GM23338 (cell line): ENCODE data around the gene LTBP3. TPM values are rescaled to one million over a fixed set of nuclear protein-coding genes. Genes with fewer than 3 reads are reported as not detected.

Experiments
- ATAC-seq: fragments of 200-7000 bp; cut with Tn5 transposase; 3 replicates; pipeline ENCODE4 v1.9.1; 2020
- DNase-seq: peaks from one replicate; pipeline ENCODE4 v3.0.0-alpha.2; 2015; ENCODE audit warnings: low spot score
- H2AFZ ChIP-seq: fragments of 200-600 bp; sonication (generic); 2 replicates; pipeline ENCODE4 v1.8.0; 2016; ENCODE audit warnings: antibody characterized with exemption, mild to moderate bottlenecking, moderate library complexity
- H3F3A ChIP-seq: fragments of 200-600 bp; sonication (generic); replicated peaks from 2 replicates; pipeline ENCODE4 v1.8.0; 2017; ENCODE audit warnings: antibody characterized with exemption, mixed run types, low read depth
- H3K27ac ChIP-seq: fragments of 200-600 bp; sonication (generic); 2 replicates; pipeline ENCODE4 v1.6.1; 2016; ENCODE audit warnings: low read depth
- H3K27me3 ChIP-seq: fragments of 200-600 bp; sonication (generic); 2 replicates; pipeline ENCODE4 v1.8.0; 2016; ENCODE audit warnings: mild to moderate bottlenecking, mixed run types, moderate library complexity; ENCODE audit not compliant: insufficient read depth
- H3K36me3 ChIP-seq: fragments of 200-600 bp; sonication (generic); 2 replicates; pipeline ENCODE4 v1.8.0; 2016; ENCODE audit warnings: mild to moderate bottlenecking; ENCODE audit not compliant: insufficient read depth
- H3K4me1 ChIP-seq: fragments of 200-600 bp; sonication (generic); 2 replicates; pipeline ENCODE4 v1.8.0; 2016; ENCODE audit warnings: mild to moderate bottlenecking, moderate library complexity; ENCODE audit not compliant: insufficient read depth
- H3K4me2 ChIP-seq: fragments of 200-600 bp; sonication (generic); 2 replicates; pipeline ENCODE4 v1.7.1; 2017; ENCODE audit warnings: mixed run types
- H3K4me3 ChIP-seq: fragments of 200-600 bp; sonication (generic); 2 replicates; pipeline ENCODE4 v1.6.1; 2016; ENCODE audit warnings: mixed run types
- H3K79me2 ChIP-seq: fragments of 200-600 bp; sonication (generic); replicated peaks from 2 replicates; pipeline ENCODE4 v1.8.0; 2017; ENCODE audit warnings: mild to moderate bottlenecking; ENCODE audit not compliant: insufficient read depth
- H3K9me2 ChIP-seq: fragments of 200-600 bp; sonication (generic); 2 replicates; pipeline ENCODE4 v1.8.0; 2017; ENCODE audit not compliant: insufficient read depth
- H4K20me1 ChIP-seq: fragments of 200-600 bp; sonication (generic); replicated peaks from 2 replicates; pipeline ENCODE4 v1.8.0; 2017; ENCODE audit warnings: mild to moderate bottlenecking; ENCODE audit not compliant: insufficient read depth
- H3K27ac Mint-ChIP-seq: 2 replicates; pipeline ENCODE4 v1.8.0; 2020; ENCODE audit warnings: inconsistent platforms, mild to moderate bottlenecking, moderate library complexity, mixed read lengths
- H3K27me3 Mint-ChIP-seq: 3 replicates; pipeline ENCODE4 v1.8.0; 2022; ENCODE audit warnings: low read depth, mild to moderate bottlenecking, moderate library complexity, mixed read lengths, inconsistent platforms; ENCODE audit not compliant: insufficient read depth, poor library complexity
- H3K36me3 Mint-ChIP-seq: 3 replicates; pipeline ENCODE4 v1.8.0; 2021; ENCODE audit warnings: low read depth, mild to moderate bottlenecking, inconsistent platforms, moderate library complexity, mixed read lengths
- H3K4me1 Mint-ChIP-seq: 3 replicates; pipeline ENCODE4 v1.8.0; 2020; ENCODE audit warnings: mild to moderate bottlenecking, inconsistent platforms, mixed read lengths
- H3K4me3 Mint-ChIP-seq: 3 replicates; pipeline ENCODE4 v1.8.0; 2021; ENCODE audit warnings: moderate library complexity, mild to moderate bottlenecking, inconsistent platforms, mixed read lengths
- H3K9me3 Mint-ChIP-seq: 3 replicates; pipeline ENCODE4 v1.8.0; 2020; ENCODE audit warnings: moderate library complexity, mild to moderate bottlenecking, inconsistent platforms, mixed read lengths
- ETS1 ChIP-seq: IDR thresholded peaks from 2 replicates; pipeline ENCODE4 v1.6.1; 2016; ENCODE audit warnings: antibody characterized with exemption
- EZH2phosphoT487 ChIP-seq: fragments of 200-600 bp; sonication (generic); IDR thresholded peaks from one replicate; pipeline ENCODE4 v1.8.1; 2018; ENCODE audit warnings: antibody characterized with exemption; ENCODE audit not compliant: unreplicated experiment
- JUNB ChIP-seq: IDR thresholded peaks from one replicate; pipeline ENCODE4 v1.6.1; 2016; ENCODE audit warnings: antibody characterized with exemption; ENCODE audit not compliant: unreplicated experiment
- POLR2AphosphoS5 ChIP-seq: IDR thresholded peaks from 2 replicates; pipeline ENCODE4 v1.6.1; 2016; ENCODE audit warnings: antibody characterized with exemption, low read depth
- STAT1 ChIP-seq: IDR thresholded peaks from one replicate; pipeline ENCODE4 v1.6.1; 2016; ENCODE audit warnings: antibody characterized with exemption; ENCODE audit not compliant: unreplicated experiment
- ZNF114 ChIP-seq: fragments of 250-450 bp; sonication (Bioruptor Pico); IDR thresholded peaks from 2 replicates; pipeline ENCODE4 v1.5.0; 2020; ENCODE audit warnings: mild to moderate bottlenecking, moderate library complexity
- ZNF331 ChIP-seq: fragments of 250-450 bp; sonication (Bioruptor Pico); IDR thresholded peaks from 2 replicates; pipeline ENCODE4 v1.5.0; 2020; ENCODE audit warnings: low read depth, mild to moderate bottlenecking, moderate library complexity
- polyA plus RNA-seq: library from polyadenylated mRNA; unstranded; fragments of >200 nt; fragmentation: Nextera tagmentation; extraction: Ambion mirVana; gene quantifications from 2 replicates; pipeline ENCODE4 v1.2.1, GENCODE V29; 2016
- total RNA-seq: library from RNA; depleted of rRNA; stranded (reverse); fragments of >200 nt; shearing (Covaris generic); gene quantifications from 2 replicates; pipeline ENCODE4 v1.2.3, GENCODE V29; 2014
- TF ChIP-seq, protein P1 (sequence below), 2 experiments: fragments of 200-600 bp in 1 of 2; sonication (generic) in 1 of 2; conservative IDR thresholded peaks; 2 replicates each; pipeline versions ENCODE4 v1.5.1 to v1.6.1; 2016 to 2017; ENCODE audit warnings: antibody characterized with exemption in 2 of 2, low read depth in 2 of 2, mild to moderate bottlenecking in 2 of 2, moderate library complexity in 1 of 2
- TF ChIP-seq, protein P2 (sequence below): IDR thresholded peaks from one replicate; pipeline ENCODE4 v1.6.1; 2018; ENCODE audit warnings: antibody characterized with exemption; ENCODE audit not compliant: unreplicated experiment
- TF ChIP-seq, protein P3 (sequence below): fragments of 250-450 bp; sonication (Bioruptor Pico); IDR thresholded peaks from 2 replicates; pipeline ENCODE4 v1.5.0; 2020; ENCODE audit warnings: mild to moderate bottlenecking, moderate library complexity

The LTBP3 gene
- total and polyA plus RNA-seq, 2 experiments from 2014 or later: 9.5 to 29.2 TPM

GRCh38 chr11:65499713-65500386 lies 58.3 kb downstream of the LTBP3 start:
- Histone ChIP-seq H3K36me3 (peaks cover 42% of the 10 kb centered on the region), H3K27me3 (no peaks in the 10 kb centered on the region), H3K9me2 (no peaks in the 10 kb centered on the region), H3F3A (peaks cover 59% of the 10 kb centered on the region), H3K4me1 (peaks cover 30% of the 10 kb centered on the region), H2AFZ (no peak overlapping the region), H3K4me2 (peak overlapping the region; percentile 84), H3K27ac (peak overlapping the region; percentile 100), H3K4me3 (peak overlapping the region; percentile 65), H3K79me2 (peaks cover 68% of the 10 kb centered on the region), H4K20me1 (peaks cover 55% of the 10 kb centered on the region)
- Mint-ChIP-seq H3K27me3 (peaks cover 27% of the 10 kb centered on the region), H3K4me3 (no peak overlapping the region), H3K27ac (no peak overlapping the region), H3K9me3 (peaks cover 8% of the 10 kb centered on the region; the same call in 2 of the 3 replicates), H3K36me3 (no peaks in the 10 kb centered on the region; the same call in 2 of the 3 replicates), H3K4me1 (peaks cover 24% of the 10 kb centered on the region)
- ATAC-seq (no peak), DNase-seq (no peak)
- no peak for TF ChIP-seq ZNF331 (CRISPR knock-in tag)
- no peak; the same call in 1 of the 2 replicates for TF ChIP-seq POLR2AphosphoS5
- no peak for TF ChIP-seq EZH2phosphoT487
- TF ChIP-seq JUNB: no peak
- TF ChIP-seq, protein P1, sequence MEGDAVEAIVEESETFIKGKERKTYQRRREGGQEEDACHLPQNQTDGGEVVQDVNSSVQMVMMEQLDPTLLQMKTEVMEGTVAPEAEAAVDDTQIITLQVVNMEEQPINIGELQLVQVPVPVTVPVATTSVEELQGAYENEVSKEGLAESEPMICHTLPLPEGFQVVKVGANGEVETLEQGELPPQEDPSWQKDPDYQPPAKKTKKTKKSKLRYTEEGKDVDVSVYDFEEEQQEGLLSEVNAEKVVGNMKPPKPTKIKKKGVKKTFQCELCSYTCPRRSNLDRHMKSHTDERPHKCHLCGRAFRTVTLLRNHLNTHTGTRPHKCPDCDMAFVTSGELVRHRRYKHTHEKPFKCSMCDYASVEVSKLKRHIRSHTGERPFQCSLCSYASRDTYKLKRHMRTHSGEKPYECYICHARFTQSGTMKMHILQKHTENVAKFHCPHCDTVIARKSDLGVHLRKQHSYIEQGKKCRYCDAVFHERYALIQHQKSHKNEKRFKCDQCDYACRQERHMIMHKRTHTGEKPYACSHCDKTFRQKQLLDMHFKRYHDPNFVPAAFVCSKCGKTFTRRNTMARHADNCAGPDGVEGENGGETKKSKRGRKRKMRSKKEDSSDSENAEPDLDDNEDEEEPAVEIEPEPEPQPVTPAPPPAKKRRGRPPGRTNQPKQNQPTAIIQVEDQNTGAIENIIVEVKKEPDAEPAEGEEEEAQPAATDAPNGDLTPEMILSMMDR (conservative IDR thresholded peaks at IDR 0.05; ENCODE audit: low read depth in 2 of 2): no peak
- TF ChIP-seq, protein P2, sequence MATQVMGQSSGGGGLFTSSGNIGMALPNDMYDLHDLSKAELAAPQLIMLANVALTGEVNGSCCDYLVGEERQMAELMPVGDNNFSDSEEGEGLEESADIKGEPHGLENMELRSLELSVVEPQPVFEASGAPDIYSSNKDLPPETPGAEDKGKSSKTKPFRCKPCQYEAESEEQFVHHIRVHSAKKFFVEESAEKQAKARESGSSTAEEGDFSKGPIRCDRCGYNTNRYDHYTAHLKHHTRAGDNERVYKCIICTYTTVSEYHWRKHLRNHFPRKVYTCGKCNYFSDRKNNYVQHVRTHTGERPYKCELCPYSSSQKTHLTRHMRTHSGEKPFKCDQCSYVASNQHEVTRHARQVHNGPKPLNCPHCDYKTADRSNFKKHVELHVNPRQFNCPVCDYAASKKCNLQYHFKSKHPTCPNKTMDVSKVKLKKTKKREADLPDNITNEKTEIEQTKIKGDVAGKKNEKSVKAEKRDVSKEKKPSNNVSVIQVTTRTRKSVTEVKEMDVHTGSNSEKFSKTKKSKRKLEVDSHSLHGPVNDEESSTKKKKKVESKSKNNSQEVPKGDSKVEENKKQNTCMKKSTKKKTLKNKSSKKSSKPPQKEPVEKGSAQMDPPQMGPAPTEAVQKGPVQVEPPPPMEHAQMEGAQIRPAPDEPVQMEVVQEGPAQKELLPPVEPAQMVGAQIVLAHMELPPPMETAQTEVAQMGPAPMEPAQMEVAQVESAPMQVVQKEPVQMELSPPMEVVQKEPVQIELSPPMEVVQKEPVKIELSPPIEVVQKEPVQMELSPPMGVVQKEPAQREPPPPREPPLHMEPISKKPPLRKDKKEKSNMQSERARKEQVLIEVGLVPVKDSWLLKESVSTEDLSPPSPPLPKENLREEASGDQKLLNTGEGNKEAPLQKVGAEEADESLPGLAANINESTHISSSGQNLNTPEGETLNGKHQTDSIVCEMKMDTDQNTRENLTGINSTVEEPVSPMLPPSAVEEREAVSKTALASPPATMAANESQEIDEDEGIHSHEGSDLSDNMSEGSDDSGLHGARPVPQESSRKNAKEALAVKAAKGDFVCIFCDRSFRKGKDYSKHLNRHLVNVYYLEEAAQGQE: no peak
- TF ChIP-seq ETS1: no peak
- TF ChIP-seq STAT1: no peak
- TF ChIP-seq ZNF114 (CRISPR knock-in tag): no peak
- TF ChIP-seq, protein P3, sequence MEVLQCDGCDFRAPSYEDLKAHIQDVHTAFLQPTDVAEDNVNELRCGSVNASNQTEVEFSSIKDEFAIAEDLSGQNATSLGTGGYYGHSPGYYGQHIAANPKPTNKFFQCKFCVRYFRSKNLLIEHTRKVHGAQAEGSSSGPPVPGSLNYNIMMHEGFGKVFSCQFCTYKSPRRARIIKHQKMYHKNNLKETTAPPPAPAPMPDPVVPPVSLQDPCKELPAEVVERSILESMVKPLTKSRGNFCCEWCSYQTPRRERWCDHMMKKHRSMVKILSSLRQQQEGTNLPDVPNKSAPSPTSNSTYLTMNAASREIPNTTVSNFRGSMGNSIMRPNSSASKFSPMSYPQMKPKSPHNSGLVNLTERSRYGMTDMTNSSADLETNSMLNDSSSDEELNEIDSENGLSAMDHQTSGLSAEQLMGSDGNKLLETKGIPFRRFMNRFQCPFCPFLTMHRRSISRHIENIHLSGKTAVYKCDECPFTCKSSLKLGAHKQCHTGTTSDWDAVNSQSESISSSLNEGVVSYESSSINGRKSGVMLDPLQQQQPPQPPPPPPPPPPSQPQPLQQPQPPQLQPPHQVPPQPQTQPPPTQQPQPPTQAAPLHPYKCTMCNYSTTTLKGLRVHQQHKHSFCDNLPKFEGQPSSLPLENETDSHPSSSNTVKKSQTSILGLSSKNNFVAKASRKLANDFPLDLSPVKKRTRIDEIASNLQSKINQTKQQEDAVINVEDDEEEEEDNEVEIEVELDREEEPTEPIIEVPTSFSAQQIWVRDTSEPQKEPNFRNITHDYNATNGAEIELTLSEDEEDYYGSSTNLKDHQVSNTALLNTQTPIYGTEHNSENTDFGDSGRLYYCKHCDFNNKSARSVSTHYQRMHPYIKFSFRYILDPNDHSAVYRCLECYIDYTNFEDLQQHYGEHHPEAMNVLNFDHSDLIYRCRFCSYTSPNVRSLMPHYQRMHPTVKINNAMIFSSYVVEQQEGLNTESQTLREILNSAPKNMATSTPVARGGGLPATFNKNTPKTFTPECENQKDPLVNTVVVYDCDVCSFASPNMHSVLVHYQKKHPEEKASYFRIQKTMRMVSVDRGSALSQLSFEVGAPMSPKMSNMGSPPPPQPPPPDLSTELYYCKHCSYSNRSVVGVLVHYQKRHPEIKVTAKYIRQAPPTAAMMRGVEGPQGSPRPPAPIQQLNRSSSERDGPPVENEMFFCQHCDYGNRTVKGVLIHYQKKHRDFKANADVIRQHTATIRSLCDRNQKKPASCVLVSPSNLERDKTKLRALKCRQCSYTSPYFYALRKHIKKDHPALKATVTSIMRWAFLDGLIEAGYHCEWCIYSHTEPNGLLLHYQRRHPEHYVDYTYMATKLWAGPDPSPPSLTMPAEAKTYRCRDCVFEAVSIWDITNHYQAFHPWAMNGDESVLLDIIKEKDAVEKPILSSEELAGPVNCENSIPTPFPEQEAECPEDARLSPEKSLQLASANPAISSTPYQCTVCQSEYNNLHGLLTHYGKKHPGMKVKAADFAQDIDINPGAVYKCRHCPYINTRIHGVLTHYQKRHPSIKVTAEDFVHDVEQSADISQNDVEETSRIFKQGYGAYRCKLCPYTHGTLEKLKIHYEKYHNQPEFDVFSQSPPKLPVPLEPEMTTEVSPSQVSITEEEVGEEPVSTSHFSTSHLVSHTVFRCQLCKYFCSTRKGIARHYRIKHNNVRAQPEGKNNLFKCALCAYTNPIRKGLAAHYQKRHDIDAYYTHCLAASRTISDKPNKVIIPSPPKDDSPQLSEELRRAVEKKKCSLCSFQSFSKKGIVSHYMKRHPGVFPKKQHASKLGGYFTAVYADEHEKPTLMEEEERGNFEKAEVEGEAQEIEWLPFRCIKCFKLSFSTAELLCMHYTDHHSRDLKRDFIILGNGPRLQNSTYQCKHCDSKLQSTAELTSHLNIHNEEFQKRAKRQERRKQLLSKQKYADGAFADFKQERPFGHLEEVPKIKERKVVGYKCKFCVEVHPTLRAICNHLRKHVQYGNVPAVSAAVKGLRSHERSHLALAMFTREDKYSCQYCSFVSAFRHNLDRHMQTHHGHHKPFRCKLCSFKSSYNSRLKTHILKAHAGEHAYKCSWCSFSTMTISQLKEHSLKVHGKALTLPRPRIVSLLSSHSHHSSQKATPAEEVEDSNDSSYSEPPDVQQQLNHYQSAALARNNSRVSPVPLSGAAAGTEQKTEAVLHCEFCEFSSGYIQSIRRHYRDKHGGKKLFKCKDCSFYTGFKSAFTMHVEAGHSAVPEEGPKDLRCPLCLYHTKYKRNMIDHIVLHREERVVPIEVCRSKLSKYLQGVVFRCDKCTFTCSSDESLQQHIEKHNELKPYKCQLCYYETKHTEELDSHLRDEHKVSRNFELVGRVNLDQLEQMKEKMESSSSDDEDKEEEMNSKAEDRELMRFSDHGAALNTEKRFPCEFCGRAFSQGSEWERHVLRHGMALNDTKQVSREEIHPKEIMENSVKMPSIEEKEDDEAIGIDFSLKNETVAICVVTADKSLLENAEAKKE (CRISPR knock-in tag): no peak
